Activated CD4-positive, alpha-beta T cell treated with anti-CD3 and anti-CD28 coated beads for 4 hours (primary cell): Measurements from ENCODE around the gene EXOC3L4.
"Not testable (repeated sequence)": the region's sequence is repeated elsewhere in the genome, so short reads cannot be mapped to it uniquely, and the experiment has no call there.

Experiments used
- DNase-seq, 2 donors: peaks; one replicate each; pipeline ENCODE4 v3.0.0-alpha.2; 2020

EXOC3L4 gene

DNA sequence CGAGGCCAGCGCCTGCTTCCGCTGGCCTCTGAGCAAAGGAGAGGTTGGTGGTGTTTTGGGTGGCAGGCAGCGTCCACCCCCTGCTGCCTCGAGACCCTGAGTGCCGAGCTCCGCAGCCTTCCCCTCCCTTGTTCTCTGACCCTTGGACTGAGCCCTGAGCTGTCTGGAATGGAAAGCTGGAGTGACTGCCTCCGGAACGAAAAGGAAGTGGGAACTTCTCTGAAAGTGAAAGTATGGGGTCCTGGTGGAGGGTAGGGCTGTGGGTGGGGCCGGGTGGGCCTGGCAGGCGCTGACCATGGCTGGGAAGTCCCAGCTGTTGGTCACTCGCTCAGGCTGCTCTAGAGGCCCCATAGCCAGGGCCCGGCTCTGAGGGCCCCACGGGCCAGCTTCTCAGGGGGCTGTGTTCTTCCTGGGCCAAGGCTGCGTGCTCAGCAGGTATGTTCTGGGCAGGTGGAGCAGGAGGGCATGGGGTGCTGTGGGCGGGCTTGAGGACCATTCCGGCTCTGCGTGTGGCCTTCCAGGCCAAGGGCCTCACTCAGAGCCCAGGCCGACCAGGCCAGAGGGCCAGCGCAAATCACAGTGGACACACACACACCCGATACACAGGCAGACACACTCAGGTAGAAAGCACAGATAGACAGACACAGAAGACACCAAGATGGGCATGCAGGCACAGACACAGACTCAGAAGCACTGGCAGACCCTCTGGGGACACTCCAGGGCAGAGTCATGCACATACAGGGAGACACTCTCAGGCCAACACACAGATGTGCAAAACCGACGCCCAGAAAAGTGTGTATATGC lies at the start of gene EXOC3L4:
Gene EXOC3L4, plus strand, starts transcription at position 320 of the 804 bp plus-strand sequence. CDS start 5,495 bp downstream, outside the sequence.
- DNase-seq, result no peak

GRCh38 chr14:103045371-103045869 lies 49.1 kb upstream of the EXOC3L4 start:
- DNase-seq, result no peak

- DNase-seq, result not testable (repeated sequence)
Measured at GRCh38 chr14:103047453-103047852, 47.1 kb upstream of the EXOC3L4 start.

DNA sequence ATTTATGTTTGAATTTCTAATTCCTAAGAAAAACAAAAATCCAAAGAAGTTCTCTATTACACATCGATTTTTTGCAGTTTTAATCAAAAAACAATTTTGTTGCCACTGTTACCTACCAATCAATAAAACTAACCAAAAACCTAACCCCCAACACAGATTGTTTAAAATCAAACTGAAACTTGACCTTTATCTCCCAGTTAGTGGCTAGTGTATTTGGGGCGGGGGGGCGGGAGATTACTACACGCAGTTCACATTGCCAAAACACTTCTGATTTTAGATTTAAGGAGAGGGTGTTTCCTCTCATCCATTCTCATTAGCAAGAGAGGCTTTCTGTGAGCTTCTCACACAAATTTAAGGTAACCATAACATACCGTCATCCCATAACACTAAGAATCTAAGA lies 43.6 kb upstream of the EXOC3L4 start:
- no peak for DNase-seq

DNA sequence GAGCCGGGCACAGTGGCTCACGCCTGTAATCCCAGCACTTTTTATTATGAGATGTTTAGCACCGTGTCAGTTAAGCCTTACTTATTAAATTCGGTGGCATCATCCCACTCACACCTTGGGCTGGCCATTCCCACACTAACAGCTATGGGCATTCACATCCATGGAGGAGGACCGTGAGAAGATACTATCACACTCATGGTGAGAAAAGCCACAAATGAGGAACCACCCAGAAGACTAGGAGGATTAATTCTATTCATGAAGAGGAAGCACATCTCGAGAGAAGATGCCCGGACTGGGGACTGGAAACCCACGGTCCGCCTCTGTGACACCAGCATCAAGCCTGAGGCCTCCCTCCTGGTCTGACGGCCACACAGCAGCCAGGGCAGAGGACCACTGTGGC lies 42.1 kb upstream of the EXOC3L4 start:
- DNase-seq, result no peak

DNA sequence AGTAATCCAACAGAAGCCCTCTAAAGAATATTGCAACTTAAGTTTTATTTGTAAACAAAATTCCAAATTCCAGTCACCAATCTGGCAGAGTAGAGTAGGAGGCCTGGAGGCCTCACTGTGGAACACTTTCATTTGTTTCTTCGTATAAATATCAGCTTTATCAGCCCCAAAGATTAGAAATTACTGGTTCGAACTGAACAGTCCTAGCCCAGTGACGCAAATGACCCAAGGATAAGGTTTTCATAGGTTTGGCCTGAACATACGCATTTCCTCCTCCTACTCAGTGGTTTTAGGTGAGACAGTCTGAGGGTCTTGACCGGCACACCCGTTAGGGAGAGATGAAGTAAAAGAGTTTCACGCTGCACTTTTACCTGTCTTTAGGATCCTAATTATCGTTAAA lies 38.8 kb upstream of the EXOC3L4 start:
- DNase-seq, result no peak

DNA sequence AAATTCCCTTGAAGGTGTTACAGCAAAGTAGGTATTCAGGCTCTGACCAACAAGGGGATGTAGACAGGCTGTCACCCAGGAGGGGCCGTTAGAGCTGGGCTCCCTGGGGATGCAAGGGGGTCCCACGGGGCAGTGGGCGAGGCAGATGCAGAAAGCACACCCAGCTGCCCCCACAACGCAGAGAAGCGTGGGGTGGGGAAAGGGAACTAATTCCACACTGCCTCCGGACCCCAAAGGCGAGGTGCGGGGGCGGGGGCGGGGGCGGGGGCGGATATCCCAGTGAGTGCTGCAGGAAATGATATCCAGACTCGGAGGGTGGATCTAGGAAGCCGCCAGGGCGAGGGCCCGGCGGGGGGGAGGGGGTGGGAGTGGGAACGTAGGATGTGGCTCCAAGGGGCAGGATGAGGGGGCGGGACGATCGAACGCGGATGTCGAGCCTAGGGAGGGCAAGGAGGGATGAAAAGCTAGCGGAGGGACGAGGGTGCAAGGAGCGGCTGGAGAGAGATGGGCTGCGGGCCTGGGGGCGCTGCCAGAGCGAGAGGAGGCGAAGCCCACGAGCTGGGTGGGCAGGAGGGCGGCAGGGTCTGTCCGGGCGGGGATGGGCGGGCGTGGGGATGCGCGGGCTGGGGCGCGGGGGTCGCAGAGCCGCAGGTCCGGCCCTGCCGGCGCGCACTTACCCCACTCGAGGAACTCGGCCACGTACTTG lies 38.0 kb upstream of the EXOC3L4 start:
- no peak for DNase-seq

DNA sequence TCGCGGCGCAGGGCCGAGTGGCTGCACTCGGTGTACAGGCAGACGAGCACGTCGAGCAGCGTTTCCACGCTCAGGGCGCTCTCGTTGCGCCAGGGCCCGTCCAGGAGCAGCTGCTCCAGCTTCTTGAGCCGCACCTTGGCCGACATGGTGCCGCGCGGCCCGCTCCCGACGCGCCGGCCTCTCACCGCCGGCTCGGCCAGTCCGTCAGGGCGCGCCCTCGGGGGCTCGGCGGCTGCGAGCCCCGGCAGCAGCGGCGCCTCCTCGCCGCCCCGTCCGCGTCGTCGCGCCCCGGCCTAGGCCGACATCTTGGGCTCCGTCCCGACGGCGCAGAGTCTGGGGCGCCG lies 37.5 kb upstream of the EXOC3L4 start:
- no peak for DNase-seq

- peak; percentile 36 to 57 for DNase-seq
Measured at GRCh38 chr14:103057372-103058163, 37.0 kb upstream of the EXOC3L4 start, which contains the start of gene CDC42BPB. Gene CDC42BPB (minus strand): TSS chr14:103057549. CDS start chr14:103057173, 376 bp downstream.

- no peak for DNase-seq
Measured at GRCh38 chr14:103058164-103059055, 36.1 kb upstream of the EXOC3L4 start.

DNA sequence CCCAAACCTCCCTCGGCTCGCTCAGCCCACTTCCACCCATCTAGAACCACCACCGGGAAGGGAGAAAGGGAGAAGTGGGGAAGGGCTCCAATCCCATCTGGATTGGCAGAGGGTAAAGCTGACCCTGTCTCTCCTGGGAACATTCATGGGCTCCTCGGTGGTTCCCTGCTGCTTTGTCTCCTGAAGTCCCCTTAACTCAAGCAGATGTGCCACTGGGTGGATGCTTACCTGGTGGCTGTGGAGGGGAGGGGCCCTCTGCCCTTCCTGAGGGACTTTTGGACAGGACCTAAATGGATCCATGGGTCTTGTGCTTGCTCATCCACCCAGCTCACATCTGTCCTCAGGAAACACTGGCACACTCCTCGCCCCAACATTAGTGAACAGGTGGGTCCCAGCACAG lies 35.0 kb upstream of the EXOC3L4 start:
- DNase-seq, result no peak

GRCh38 chr14:103061482-103061976 lies 33.0 kb upstream of the EXOC3L4 start:
- DNase-seq, result no peak

- no peak for DNase-seq
Measured at GRCh38 chr14:103064436-103064835, 30.1 kb upstream of the EXOC3L4 start.

- DNase-seq, result no peak
Measured at GRCh38 chr14:103064978-103065377, 29.5 kb upstream of the EXOC3L4 start.

DNA sequence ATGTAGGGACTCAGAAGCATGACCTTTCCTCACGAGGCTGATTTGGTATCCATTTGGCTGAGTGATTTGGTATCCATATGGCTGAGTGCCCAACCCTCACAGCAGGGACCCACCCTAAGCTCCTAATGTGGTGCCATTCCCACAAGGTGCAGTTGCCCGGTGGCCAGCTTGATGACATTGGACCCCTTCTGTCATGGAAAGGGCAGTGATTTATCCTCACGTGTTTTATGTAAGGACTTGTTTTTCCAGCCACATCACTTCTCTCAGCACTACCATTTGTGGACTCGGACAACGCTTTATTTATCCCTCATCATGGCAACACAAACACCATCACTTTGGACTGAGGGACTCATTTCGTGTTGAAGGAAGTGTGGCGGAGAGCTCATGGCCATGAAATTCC lies 28.7 kb upstream of the EXOC3L4 start:
- no peak for DNase-seq

DNA sequence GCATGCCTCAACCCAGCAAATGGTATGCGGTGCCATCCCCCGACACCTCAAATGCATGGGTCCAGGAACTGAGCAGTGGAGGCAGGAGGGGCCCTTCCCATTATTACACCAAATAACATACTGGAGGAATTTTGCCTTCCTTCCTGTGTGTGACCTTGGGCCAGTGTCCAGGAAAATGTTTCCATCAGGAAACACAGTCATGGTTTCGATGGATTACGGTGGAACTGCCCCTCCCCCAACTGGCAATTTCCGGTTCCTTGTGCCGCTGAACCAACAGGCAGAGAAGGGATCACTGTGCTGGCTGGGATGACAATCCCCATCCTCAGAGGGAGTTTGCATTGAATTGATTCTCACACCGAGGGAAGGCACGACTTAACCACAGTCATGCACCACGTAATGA lies 28.1 kb upstream of the EXOC3L4 start:
- no peak for DNase-seq

DNA sequence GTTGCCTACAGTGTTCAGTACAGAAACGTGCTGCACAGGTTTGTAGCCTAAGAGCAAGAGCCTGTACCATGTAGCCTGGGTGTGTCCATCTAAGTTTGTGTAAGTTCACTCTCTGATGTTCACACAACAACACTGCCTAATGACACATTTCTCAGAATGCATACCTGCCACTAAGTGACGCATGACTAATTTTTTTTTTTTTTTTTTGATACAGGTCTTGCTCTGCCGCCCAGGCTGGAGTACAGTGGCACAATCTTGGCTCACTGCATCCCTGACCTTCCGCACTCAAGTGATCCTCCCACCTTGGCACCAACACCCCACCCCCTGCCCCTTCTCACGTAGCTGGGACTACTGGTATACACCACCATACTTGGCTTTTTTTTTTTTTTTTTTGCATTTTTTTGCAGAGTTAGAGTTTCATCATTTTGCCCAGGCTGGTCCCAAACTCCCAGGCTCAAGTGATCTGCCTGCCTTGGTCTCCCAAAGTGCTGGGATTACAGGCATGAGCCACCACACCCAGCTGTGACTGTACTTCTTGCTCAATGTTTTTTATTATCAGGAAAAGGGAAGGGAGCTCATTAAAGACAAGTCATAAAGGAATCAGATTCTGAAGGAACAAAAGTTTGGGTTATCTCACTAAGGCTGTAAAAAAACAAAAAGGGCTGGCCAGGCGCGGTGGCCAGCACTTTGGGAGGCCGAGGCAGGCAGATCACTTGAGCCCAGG lies 27.1 kb upstream of the EXOC3L4 start:
- no peak for DNase-seq

DNA sequence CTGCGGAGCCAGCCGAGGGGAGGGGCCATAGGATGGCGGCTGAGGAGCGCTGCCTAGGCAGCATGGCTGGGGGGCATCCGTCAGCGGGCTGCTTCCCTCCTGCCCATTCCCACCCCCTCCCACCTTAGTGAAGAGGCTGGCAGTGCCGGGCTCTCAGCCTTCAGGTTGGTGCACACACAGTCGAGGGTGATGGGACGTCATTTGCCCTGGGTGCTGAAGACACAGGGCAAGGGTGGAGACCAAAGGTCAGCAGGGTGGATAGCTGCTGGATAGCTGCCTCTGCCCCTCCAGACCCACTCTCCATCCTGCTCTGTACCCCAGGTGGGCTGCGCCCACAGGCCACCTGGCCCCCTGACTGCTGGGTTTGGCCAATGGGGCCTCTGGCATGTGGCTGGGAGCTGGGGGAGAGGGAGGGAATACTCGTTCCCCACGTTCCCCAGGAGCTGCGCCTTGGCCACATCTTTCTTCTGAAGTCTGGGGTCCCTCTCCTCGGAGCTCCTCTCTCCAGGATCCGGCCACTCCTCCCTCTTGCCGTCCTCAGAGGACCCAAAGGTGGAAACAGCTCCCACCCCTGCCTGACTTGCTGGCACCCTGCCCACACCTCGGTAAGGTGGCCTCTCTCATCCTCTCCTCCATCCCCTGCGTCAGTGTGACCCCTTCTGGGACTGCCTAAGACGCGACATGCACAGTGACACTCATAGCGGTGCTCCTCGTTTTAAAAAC lies 26.0 kb upstream of the EXOC3L4 start:
- DNase-seq, result no peak

DNA sequence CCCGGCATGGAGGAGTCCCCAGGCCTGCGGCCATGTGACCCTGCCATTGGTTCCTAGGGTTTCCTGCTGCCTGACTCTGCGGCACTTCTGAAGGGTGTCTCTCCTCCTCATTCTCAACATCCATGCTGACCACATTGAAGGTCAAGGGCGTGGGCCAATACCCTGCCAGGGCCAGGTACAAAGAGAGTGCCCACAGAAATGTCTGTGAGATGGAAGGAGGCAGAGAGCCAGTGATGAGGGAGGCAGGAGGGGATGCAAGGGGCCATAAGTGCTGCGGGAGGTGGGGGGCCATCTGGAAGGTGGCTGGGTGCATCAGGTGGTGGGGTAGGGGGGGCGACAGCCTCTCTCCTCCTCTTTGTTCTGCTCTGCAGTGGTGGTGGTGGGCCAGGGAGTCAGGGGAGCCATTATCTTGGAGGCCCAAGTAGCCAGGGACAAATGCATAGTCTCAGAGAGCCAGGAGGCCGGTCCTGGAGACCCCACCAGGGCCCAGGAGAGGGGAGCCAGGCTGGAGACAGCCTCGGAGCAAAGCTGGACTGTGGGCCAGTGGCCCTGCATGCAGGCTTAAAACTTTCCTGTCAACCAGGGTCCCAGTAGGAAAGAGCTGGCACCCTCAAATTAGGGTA lies 24.2 kb upstream of the EXOC3L4 start:
- DNase-seq, result no peak

- DNase-seq, result no peak
Measured at GRCh38 chr14:103070971-103071542, 23.5 kb upstream of the EXOC3L4 start.
